Smooth muscle cell (in vitro differentiated cells): ENCODE results near the gene TXNDC16. TPM values are rescaled to one million over a fixed set of nuclear protein-coding genes. Genes with fewer than 3 reads are reported as not detected.

Source experiments
- DNase-seq: peaks from one replicate; lab custom pipeline; 2025; ENCODE audit not compliant: unreplicated experiment; lab: John Stamatoyannopoulos, UW
- H2AFZ ChIP-seq: fragments of 200-600 bp; sonication (generic); 2 replicates; pipeline ENCODE4 v1.6.0; 2016; ENCODE audit warnings: antibody characterized with exemption, low read depth, mild to moderate bottlenecking
- H3F3A ChIP-seq: fragments of 200-600 bp; sonication (generic); 2 replicates; pipeline ENCODE4 v1.6.0; 2017; ENCODE audit warnings: antibody characterized with exemption, low read depth
- H3K27ac ChIP-seq: fragments of 200-600 bp; sonication (generic); 2 replicates; pipeline ENCODE4 v1.5.1; 2016; ENCODE audit warnings: low read depth, mild to moderate bottlenecking
- H3K27me3 ChIP-seq: fragments of 200-600 bp; sonication (generic); 2 replicates; pipeline ENCODE4 v1.6.1; 2016; ENCODE audit warnings: low read depth, mild to moderate bottlenecking
- H3K36me3 ChIP-seq: fragments of 200-600 bp; sonication (generic); 2 replicates; pipeline ENCODE4 v1.5.1; 2016; ENCODE audit warnings: low read depth
- H3K4me1 ChIP-seq: fragments of 200-600 bp; sonication (generic); 2 replicates; pipeline ENCODE4 v1.5.1; 2016; ENCODE audit warnings: low read depth
- H3K4me2 ChIP-seq: fragments of 200-600 bp; sonication (generic); 2 replicates; pipeline ENCODE4 v1.6.0; 2016; ENCODE audit warnings: mild to moderate bottlenecking
- H3K4me3 ChIP-seq: fragments of 200-600 bp; sonication (generic); 2 replicates; pipeline ENCODE4 v1.5.1; 2016; ENCODE audit warnings: mild to moderate bottlenecking
- H3K79me2 ChIP-seq: fragments of 200-600 bp; sonication (generic); 2 replicates; pipeline ENCODE4 v1.6.0; 2016; ENCODE audit warnings: low read depth, mild to moderate bottlenecking
- H3K9ac ChIP-seq: fragments of 200-600 bp; sonication (generic); 2 replicates; pipeline ENCODE4 v1.6.0; 2016; ENCODE audit warnings: low read depth
- H3K9me3 ChIP-seq: fragments of 200-600 bp; sonication (generic); replicated peaks from 2 replicates; pipeline ENCODE4 v1.5.1; 2016; ENCODE audit warnings: low read depth
- H4K20me1 ChIP-seq: fragments of 200-600 bp; sonication (generic); 2 replicates; pipeline ENCODE4 v1.6.0; 2016; ENCODE audit warnings: low read depth
- CTCF ChIP-seq: fragments of 200-600 bp; sonication (generic); IDR thresholded peaks from 2 replicates; pipeline ENCODE4 v1.5.1; 2017; ENCODE audit warnings: borderline replicate concordance, mild to moderate bottlenecking, antibody characterized with exemption; ENCODE audit not compliant: insufficient read depth, poor library complexity, severe bottlenecking
- WGBS: methylation state at CpG from one replicate; pipeline ENCODE4 v1.1.7; 2016; ENCODE audit warnings: low lambda C conversion rate; 5-methylcytosine and 5-hydroxymethylcytosine counted together
- polyA plus RNA-seq: library from polyadenylated mRNA; unstranded; fragments of >200 nt; fragmentation: Nextera tagmentation; extraction: Ambion mirVana; gene quantifications from 2 replicates; pipeline ENCODE4 v1.2.1, GENCODE V29; 2016
- total RNA-seq: library from RNA; depleted of rRNA; stranded (reverse); fragments of >200 nt; gene quantifications from 2 replicates; pipeline ENCODE4 v1.2.3, GENCODE V29; 2014

The TXNDC16 gene
- total and polyA plus RNA-seq, 2 experiments from 2014 or later = 1.8 to 5.6 TPM

GRCh38 chr14:52427460-52427859 lies 124.8 kb downstream of the TXNDC16 start:
- Histone ChIP-seq H3K27me3 (no peaks in the 10 kb centered on the region), H3K36me3 (no peaks in the 10 kb centered on the region), H3K4me1 (peaks cover 8% of the 10 kb centered on the region), H3K79me2 (no peaks in the 10 kb centered on the region), H3K9me3 (no peaks in the 10 kb centered on the region), H3K9ac (no peak overlapping the region), H3F3A (peaks cover 3% of the 10 kb centered on the region), H4K20me1 (no peaks in the 10 kb centered on the region), H3K4me3 (no peak overlapping the region), H3K4me2 (no peak overlapping the region), H2AFZ (no peak overlapping the region), H3K27ac (no peak overlapping the region)
- TF ChIP-seq CTCF = no peak
- no peak for DNase-seq
- WGBS = 85% methylated on average over 1 of the region's 1 CpG

- Histone ChIP-seq H2AFZ (no peak overlapping the region), H3K4me2 (no peak overlapping the region), H3K9me3 (no peaks in the 10 kb centered on the region), H3K27me3 (no peaks in the 10 kb centered on the region), H3K4me1 (no peaks in the 10 kb centered on the region), H3K9ac (no peak overlapping the region), H4K20me1 (no peaks in the 10 kb centered on the region), H3F3A (peaks cover 3% of the 10 kb centered on the region), H3K27ac (no peak overlapping the region), H3K4me3 (no peak overlapping the region), H3K79me2 (no peaks in the 10 kb centered on the region), H3K36me3 (no peaks in the 10 kb centered on the region)
- WGBS = 25% methylated on average over 2 of the region's 2 CpGs
- TF ChIP-seq CTCF = no peak
- DNase-seq = no peak
These were observed 129.5 kb downstream of the TXNDC16 start for GRCh38 chr14:52422650-52423356.

- no peak overlapping the region for H2AFZ ChIP-seq
- H3F3A ChIP-seq = no peaks in the 10 kb centered on the region
- H3K9ac ChIP-seq = no peak overlapping the region
- H4K20me1 ChIP-seq = no peaks in the 10 kb centered on the region
- TF ChIP-seq CTCF = no peak
- DNase-seq = no peak
- 79% methylated on average over 2 of the region's 2 CpGs for WGBS
- no peaks in the 10 kb centered on the region for H3K36me3 ChIP-seq
- H3K27ac ChIP-seq = no peak overlapping the region
- no peaks in the 10 kb centered on the region for H3K4me1 ChIP-seq
- H3K4me3 ChIP-seq = no peak overlapping the region
- H3K27me3 ChIP-seq = no peaks in the 10 kb centered on the region
- no peaks in the 10 kb centered on the region for H3K79me2 ChIP-seq
- H3K9me3 ChIP-seq = no peaks in the 10 kb centered on the region
- no peak overlapping the region for H3K4me2 ChIP-seq
These were observed 135.2 kb downstream of the TXNDC16 start for GRCh38 chr14:52417139-52417538.
